Activated CD4-positive, alpha-beta T cell treated with anti-CD3 and anti-CD28 coated beads, Interleukin-10, Interleukin-2, amounts not matched to agents 100 ng/mL and 50 ng/mL, durations not matched to agents 16 hours and 8 hours (primary cell): ENCODE data around the gene POMT2.
"Not testable (repeated sequence)": the region's sequence is repeated elsewhere in the genome, so short reads cannot be mapped to it uniquely, and the experiment has no call there.

Source experiments
- DNase-seq: peaks from one replicate; pipeline ENCODE4 v3.0.0-alpha.2; 2020

POMT2 gene

GRCh38 chr14:77299771-77300170 lies 20.9 kb downstream of the POMT2 start:
- DNase-seq = no peak

GRCh38 chr14:77296906-77297305 lies 23.8 kb downstream of the POMT2 start:
- no peak for DNase-seq

GRCh38 chr14:77296155-77296554 lies 24.5 kb downstream of the POMT2 start:
- DNase-seq = no peak

- DNase-seq = no peak
Observed at GRCh38 chr14:77290705-77291104, 30.0 kb downstream of the POMT2 start.

GRCh38 chr14:77286576-77286975 lies 34.1 kb downstream of the POMT2 start:
- DNase-seq = no peak

- DNase-seq = no peak
Observed at GRCh38 chr14:77284466-77284865, 36.2 kb downstream of the POMT2 start.

- no peak for DNase-seq
Observed at GRCh38 chr14:77284066-77284465, 36.6 kb downstream of the POMT2 start.

- no peak for DNase-seq
Observed at GRCh38 chr14:77281852-77282410, 38.8 kb downstream of the POMT2 start.

GRCh38 chr14:77280921-77281320 lies 39.8 kb downstream of the POMT2 start:
- DNase-seq = not testable (repeated sequence)

GRCh38 chr14:77279719-77280118 lies 41.0 kb downstream of the POMT2 start:
- DNase-seq = no peak

- DNase-seq = no peak
Observed at GRCh38 chr14:77278461-77279230, 42.0 kb downstream of the POMT2 start.

GRCh38 chr14:77276959-77277358 lies 43.7 kb downstream of the POMT2 start:
- no peak for DNase-seq

- no peak for DNase-seq
Observed at GRCh38 chr14:77276295-77276935, 44.3 kb downstream of the POMT2 start.

- no peak for DNase-seq
Observed at GRCh38 chr14:77275601-77276017, 45.1 kb downstream of the POMT2 start.

- no peak for DNase-seq
Observed at GRCh38 chr14:77275041-77275580, 45.6 kb downstream of the POMT2 start.

- DNase-seq = no peak
Observed at GRCh38 chr14:77273796-77274195, 46.9 kb downstream of the POMT2 start.

- DNase-seq = no peak
Observed at GRCh38 chr14:77272261-77272660, 48.4 kb downstream of the POMT2 start.

- no peak for DNase-seq
Observed at GRCh38 chr14:77271113-77271710, 49.5 kb downstream of the POMT2 start, which contains the start of gene NGB. Gene NGB (minus strand): TSS chr14:77271206. CDS start chr14:77270937, 269 bp downstream.

- no peak for DNase-seq
Observed at GRCh38 chr14:77270361-77271112, 50.1 kb downstream of the POMT2 start.

GRCh38 chr14:77268989-77269600 lies 51.6 kb downstream of the POMT2 start:
- no peak for DNase-seq

GRCh38 chr14:77267937-77268699 lies 52.6 kb downstream of the POMT2 start:
- DNase-seq = no peak
